Measurements from ENCODE around the gene WDR64.

WDR64 gene

DNA sequence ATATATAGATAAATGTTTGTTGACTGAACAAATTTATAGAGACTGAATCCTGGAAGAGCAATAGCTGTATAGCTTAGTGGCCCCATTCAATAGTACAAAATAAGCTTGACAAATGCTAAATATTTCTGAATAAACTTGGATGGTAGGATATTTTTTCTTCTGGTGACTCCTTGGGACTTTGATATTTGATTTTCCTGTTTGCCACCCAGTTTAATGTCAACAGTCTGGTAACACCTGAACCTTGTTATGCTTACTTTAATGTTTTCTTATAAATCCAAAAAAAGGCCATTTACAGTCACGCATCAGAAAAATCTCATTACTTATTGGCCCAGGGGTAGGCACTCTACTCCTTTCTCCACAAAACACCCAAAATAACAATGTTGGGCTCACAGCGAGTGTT, 30.8 kb downstream of the WDR64 start:
- no peak for DNase-seq (ENCODE audit: low read depth)
- TF ChIP-seq, protein P1, sequence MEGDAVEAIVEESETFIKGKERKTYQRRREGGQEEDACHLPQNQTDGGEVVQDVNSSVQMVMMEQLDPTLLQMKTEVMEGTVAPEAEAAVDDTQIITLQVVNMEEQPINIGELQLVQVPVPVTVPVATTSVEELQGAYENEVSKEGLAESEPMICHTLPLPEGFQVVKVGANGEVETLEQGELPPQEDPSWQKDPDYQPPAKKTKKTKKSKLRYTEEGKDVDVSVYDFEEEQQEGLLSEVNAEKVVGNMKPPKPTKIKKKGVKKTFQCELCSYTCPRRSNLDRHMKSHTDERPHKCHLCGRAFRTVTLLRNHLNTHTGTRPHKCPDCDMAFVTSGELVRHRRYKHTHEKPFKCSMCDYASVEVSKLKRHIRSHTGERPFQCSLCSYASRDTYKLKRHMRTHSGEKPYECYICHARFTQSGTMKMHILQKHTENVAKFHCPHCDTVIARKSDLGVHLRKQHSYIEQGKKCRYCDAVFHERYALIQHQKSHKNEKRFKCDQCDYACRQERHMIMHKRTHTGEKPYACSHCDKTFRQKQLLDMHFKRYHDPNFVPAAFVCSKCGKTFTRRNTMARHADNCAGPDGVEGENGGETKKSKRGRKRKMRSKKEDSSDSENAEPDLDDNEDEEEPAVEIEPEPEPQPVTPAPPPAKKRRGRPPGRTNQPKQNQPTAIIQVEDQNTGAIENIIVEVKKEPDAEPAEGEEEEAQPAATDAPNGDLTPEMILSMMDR (conservative IDR thresholded peaks at IDR 0.05; ENCODE audit: low read length), result no peak
- H3K4me3 ChIP-seq (ENCODE audit: low read length), result no peak overlapping the region

DNA sequence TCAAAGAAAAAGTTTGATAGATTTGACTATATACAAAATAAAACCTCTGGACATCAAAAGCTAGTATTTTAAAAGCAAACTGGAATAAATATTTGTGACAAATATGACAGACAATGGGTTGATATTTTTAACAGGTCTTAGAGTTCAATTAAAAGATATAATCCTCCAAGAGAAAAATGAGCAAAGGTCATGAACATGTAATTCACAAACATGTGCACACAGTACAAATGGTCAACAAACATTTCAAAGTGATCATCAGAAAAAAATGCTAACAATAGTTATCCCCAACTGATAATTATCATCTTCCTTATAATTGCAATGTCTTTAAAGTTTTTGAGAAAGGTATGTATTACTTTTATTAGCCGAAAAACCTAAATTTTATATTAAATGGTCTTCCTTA, 32.0 kb downstream of the WDR64 start:
- TF ChIP-seq, protein P1 (conservative IDR thresholded peaks at IDR 0.05; ENCODE audit: low read length), result no peak
- DNase-seq (ENCODE audit: low read depth), result no peak
- no peak overlapping the region for H3K4me3 ChIP-seq (ENCODE audit: low read length)

DNA sequence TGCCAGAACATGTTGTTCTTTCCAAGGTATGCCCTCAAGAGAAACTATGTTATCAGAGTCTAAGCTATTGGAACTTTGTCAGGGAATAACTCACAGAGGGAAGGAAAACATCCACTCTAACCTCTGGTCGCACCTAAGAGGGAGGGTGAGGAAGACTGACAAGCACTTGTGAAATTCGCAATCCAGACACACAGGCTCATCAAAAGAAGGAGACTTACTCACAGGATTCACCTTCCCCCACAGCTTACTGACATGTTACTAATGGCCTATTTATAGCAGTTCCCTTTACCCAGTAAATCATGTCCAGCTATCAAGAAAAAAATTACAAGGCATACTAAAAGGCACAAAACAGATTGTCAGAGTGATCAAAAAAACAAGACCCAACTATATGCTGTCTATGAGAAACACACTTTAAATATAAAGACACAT, 36.9 kb downstream of the WDR64 start:
- TF ChIP-seq, protein P1 (conservative IDR thresholded peaks at IDR 0.05; ENCODE audit: low read length), result no peak

DNA sequence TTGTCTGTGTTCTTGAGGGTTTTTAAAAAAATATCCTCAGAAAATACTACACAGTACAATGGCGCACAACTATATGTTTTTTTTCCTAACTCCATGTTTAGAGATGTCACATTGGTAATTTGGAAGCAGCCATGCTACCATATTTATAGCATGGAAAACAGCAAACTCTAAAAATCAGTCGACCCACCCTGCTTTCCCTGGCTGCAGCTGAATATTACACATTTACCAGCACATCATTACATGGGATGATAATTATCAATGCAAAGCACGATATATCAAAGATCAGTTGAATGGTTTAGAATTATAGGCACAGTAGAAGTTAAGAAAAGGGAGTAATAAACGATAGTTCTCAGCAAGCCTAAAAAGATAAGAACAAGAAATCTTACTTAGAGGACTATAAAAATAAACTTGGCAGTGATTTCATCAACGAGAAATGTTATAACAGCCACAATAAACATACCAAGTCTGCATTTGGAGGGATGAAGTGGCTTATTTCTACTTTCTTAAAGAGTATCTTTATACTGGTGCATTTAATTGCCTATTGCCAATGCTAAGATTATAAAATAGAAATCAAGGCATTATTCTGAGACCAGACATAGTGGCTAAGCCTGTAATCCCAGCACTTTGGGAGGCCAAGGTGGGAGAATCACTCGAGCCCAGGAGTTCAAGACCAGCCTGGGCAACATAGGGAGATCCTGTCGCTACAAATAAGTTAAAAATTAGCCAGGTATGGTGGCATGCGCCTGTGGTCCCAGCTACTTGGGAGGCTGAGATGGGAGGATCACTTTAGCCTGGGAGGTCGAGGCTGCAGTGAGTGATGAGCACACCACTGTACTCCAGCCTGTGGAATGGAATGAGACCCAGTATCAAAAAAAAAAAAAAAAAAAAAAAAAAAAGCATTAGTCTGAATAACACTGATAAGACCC, 43.4 kb downstream of the WDR64 start:
- no peak overlapping the region for H3K4me3 ChIP-seq (ENCODE audit: low read length)
- TF ChIP-seq, protein P1 (conservative IDR thresholded peaks at IDR 0.05; ENCODE audit: low read length), result no peak
- DNase-seq (ENCODE audit: low read depth), result no peak

More for the DNA sequence above, 36.9 kb downstream of the WDR64 start:
- DNase-seq (ENCODE audit: low read depth), result peak; percentile 4
- no peak overlapping the region for H3K4me3 ChIP-seq (ENCODE audit: low read length)

DNA sequence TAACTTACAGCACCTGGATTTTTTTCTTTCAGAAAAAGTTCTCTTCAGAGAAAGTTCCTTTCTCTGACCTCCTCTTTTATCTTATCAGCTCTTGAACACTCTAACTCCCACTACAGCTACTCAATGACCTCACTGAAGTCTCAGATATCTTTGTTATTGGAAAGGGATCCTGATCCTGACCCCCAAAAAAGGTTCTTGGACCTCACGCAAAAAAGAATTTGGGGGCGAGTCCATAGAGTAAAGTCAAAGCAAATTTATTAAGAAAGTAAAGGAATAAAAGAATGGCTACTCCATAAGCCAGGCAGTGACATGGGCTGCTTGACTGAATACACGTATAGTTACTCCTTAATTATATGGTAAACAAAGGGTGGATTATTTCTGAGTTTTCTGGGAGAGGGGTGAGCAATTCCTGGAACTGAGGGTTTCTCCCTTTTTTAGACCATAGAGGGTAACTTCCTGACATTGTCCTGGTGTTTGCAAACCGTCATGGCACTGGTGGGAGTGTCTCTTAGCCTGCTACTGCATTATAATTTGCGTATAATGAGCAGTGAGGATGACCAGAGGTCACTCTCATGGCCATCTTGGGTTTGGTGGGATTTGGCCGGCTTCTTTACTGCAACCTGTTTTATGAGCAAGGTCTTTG, 44.2 kb downstream of the WDR64 start:
- TF ChIP-seq, protein P1 (conservative IDR thresholded peaks at IDR 0.05; ENCODE audit: low read length), result no peak
- H3K4me3 ChIP-seq (ENCODE audit: low read length), result no peak overlapping the region

DNA sequence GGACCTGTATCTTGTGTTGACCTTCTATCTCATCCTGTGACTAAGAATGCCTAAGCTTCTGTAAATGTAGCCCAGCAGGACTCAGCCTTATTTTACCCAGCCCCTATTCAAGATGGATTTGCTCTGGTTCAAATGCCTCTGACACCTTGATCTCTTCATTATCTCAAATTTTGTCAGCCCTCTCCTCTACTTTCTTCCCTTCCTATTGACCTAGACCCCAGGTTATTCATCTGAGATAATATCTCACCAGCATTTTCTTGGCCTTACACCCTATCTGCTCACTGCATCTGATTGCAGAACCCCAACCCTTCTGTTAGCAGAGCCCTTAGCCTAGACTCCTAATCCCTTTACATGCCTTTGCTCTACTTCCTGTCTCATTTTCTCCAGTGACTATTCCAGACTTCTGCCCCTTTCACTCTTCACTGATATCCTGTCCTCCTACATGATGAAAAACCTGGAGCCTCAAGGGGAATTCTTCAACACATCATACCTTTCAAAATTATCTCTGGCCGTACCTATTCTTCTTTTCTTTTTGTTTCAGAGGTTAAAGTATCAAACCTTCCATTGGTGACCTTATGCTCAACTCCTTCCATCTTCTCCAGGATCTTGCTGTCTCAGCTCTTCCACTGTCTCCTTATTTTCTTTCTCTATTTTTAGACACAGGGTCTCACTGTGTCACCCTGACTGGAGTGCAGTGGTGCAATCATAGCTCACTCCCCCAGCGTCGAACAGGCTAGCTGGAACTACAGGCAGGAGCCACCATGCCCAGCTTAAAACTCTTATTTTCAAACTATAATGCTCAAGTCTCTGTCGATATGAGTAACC, 44.9 kb downstream of the WDR64 start:
- TF ChIP-seq, protein P1 (conservative IDR thresholded peaks at IDR 0.05; ENCODE audit: low read length), result no peak
- DNase-seq (ENCODE audit: low read depth), result no peak

More for the DNA sequence above, 44.2 kb downstream of the WDR64 start:
- DNase-seq (ENCODE audit: low read depth), result no peak

More for the DNA sequence above, 44.9 kb downstream of the WDR64 start:
- H3K4me3 ChIP-seq (ENCODE audit: low read length), result no peak overlapping the region
